K562 (cell line): ENCODE data around the gene NTRK2. TPM values are rescaled to one million over a fixed set of nuclear protein-coding genes. Genes with fewer than 3 reads are reported as not detected.

Source experiments
- ATAC-seq: fragments of 200-7000 bp; cut with Tn5 transposase; 3 replicates; pipeline ENCODE4 v1.9.1; 2020; ENCODE audit warnings: moderate library complexity
- BruUV-seq: library from RNA; stranded (reverse); fragments of 400-500 nt; replicated peaks from 2 replicates; lab custom pipeline; 2021; lab: Mats Ljungman, UMichigan
- CTCF ChIA-PET: fragments of 300-600 bp; formaldehyde crosslinking; extraction: SDS; loops from one replicate; lab custom pipeline; 2021; ENCODE audit warnings: low intra/inter-chr PET ratio; lab: Yijun Ruan, JAX
- POLR2A ChIA-PET: fragments of 300-600, 350-650 bp; sonication (Branson Sonifier 250); formaldehyde crosslinking; extraction: SDS; loops from one replicate; lab custom pipeline; 2021; ENCODE audit warnings: antibody characterized with exemption, inconsistent platforms; lab: Yijun Ruan, JAX
- DNase-seq, 4 experiments: peaks; one replicate each; pipeline versions ENCODE4 v3.0.0 to v3.0.0-alpha.2; 2011 to 2018; ENCODE audit warnings: low spot score in 3 of 4, mixed read lengths in 3 of 4; ENCODE audit errors: extremely low read depth in 1 of 4
- FAIRE-seq: peaks from 2 replicates; lab custom pipeline; 2011; peaks lifted over from hg19 to GRCh38; lab: Jason Lieb, UNC
- H2AFZ ChIP-seq: 2 replicates; pipeline ENCODE4 v1.6.0; 2011; ENCODE audit warnings: low read depth, low read length, control low read depth, inconsistent platforms
- H3K27ac ChIP-seq: fragments of 200-600 bp; 3 replicates; pipeline ENCODE4 v1.8.0; 2011; ENCODE audit warnings: low read depth, mild to moderate bottlenecking, control low read depth, inconsistent platforms, low read length, moderate library complexity, mixed read lengths; ENCODE audit errors: extremely low read depth
- H3K27me3 ChIP-seq, 2 experiments: fragments of 300-600 bp in 1 of 2; 2 replicates in 1 of 2; 3 replicates in 1 of 2; pipeline versions ENCODE4 v1.6.0 to v1.8.0; 2011; ENCODE audit warnings: inconsistent platforms in 2 of 2, low read length in 2 of 2, mild to moderate bottlenecking in 1 of 2, mixed read lengths in 1 of 2, moderate library complexity in 1 of 2; ENCODE audit not compliant: control insufficient read depth in 2 of 2, insufficient read depth in 2 of 2
- H3K36me3 ChIP-seq: fragments of 300-600 bp; 3 replicates; pipeline ENCODE4 v1.8.0; 2011; ENCODE audit warnings: mild to moderate bottlenecking, low read length, inconsistent platforms; ENCODE audit not compliant: control insufficient read depth, insufficient read depth
- H3K4me1 ChIP-seq, 2 experiments: fragments of 200-600 bp in 1 of 2; replicated peaks in 1 of 2; 2 replicates in 1 of 2; 3 replicates in 1 of 2; pipeline versions ENCODE4 v1.5.1 to v1.8.0; 2011; ENCODE audit warnings: inconsistent platforms in 2 of 2, low read length in 2 of 2, mild to moderate bottlenecking in 1 of 2, mixed read lengths in 1 of 2, moderate library complexity in 1 of 2; ENCODE audit not compliant: control insufficient read depth in 2 of 2, insufficient read depth in 2 of 2
- H3K4me2 ChIP-seq: 2 replicates; pipeline ENCODE4 v1.6.1; 2011; ENCODE audit warnings: low read length, control low read depth, inconsistent platforms, mixed read lengths; ENCODE audit not compliant: insufficient read depth
- H3K4me3 ChIP-seq: fragments of 200-600 bp; sonication (generic), shearing (Covaris generic); 2 replicates; pipeline ENCODE4 v1.5.1; 2016; ENCODE audit warnings: control low read depth, inconsistent platforms
- H3K79me2 ChIP-seq: fragments of 200-600 bp; 3 replicates; pipeline ENCODE4 v1.8.0; 2011; ENCODE audit warnings: low read length, inconsistent platforms; ENCODE audit not compliant: control insufficient read depth, insufficient read depth
- H3K9ac ChIP-seq, 2 experiments: 2 replicates each; pipeline versions ENCODE4 v1.6.0 to v1.6.1; 2011; ENCODE audit warnings: low read depth in 2 of 2, low read length in 2 of 2, control low read depth in 1 of 2, inconsistent platforms in 1 of 2, mild to moderate bottlenecking in 1 of 2, mixed read lengths in 1 of 2; ENCODE audit not compliant: insufficient read depth in 1 of 2
- H3K9me1 ChIP-seq: one replicate; pipeline ENCODE4 v1.6.0; 2011; ENCODE audit warnings: inconsistent platforms, mild to moderate bottlenecking, low read length, moderate library complexity; ENCODE audit not compliant: control insufficient read depth, insufficient read depth
- H3K9me3 ChIP-seq: replicated peaks from 2 replicates; pipeline ENCODE4 v1.5.1; 2011; ENCODE audit warnings: low read depth, low read length, inconsistent platforms; ENCODE audit not compliant: control insufficient read depth, insufficient read depth
- H4K20me1 ChIP-seq: replicated peaks from 2 replicates; pipeline ENCODE4 v1.6.1; 2011; ENCODE audit warnings: low read length, inconsistent platforms, mixed read lengths; ENCODE audit not compliant: control insufficient read depth, insufficient read depth
- ATF4 ChIP-seq: fragments of 450-650 bp; formaldehyde crosslinking; IDR thresholded peaks from 2 replicates; pipeline ENCODE4 v1.4.0; 2022; ENCODE audit warnings: mild to moderate bottlenecking, moderate library complexity
- CC2D1A ChIP-seq: fragments of 450-650 bp; IDR thresholded peaks from 2 replicates; pipeline ENCODE4 v1.6.1; 2017; ENCODE audit warnings: mild to moderate bottlenecking
- CUX1 ChIP-seq: fragments of 200-800 bp; sonication (Bioruptor generic); IDR thresholded peaks from 2 replicates; pipeline ENCODE4 v1.6.1; 2016; ENCODE audit warnings: missing genetic modification characterization, missing compliant biosample characterization
- ELF1 ChIP-seq: fragments of 200-800 bp; sonication (Bioruptor generic); IDR thresholded peaks from 2 replicates; pipeline ENCODE4 v1.6.1; 2016; ENCODE audit warnings: missing genetic modification characterization, missing compliant biosample characterization
- HINFP ChIP-seq: fragments of 450-650 bp; conservative IDR thresholded peaks from 2 replicates; pipeline ENCODE4 v1.6.1; 2016; ENCODE audit warnings: missing genetic modification characterization, low read depth, mild to moderate bottlenecking, control low read depth, missing compliant biosample characterization
- HNRNPL ChIP-seq: fragments of 200-400 bp; formaldehyde crosslinking; IDR thresholded peaks from 2 replicates; pipeline ENCODE4 v1.6.1; 2017; ENCODE audit warnings: low read depth, mild to moderate bottlenecking, low read length
- JUNB ChIP-seq: fragments of 450-650 bp; formaldehyde crosslinking; conservative IDR thresholded peaks from 2 replicates; pipeline ENCODE4 v1.4.0; 2020; ENCODE audit warnings: mild to moderate bottlenecking
- RBM22 ChIP-seq: fragments of 200-400 bp; formaldehyde crosslinking; IDR thresholded peaks from 2 replicates; pipeline ENCODE4 v1.6.1; 2018; ENCODE audit warnings: low read length, low read depth; ENCODE audit not compliant: poor library complexity, severe bottlenecking
- SAFB ChIP-seq: fragments of 200-400 bp; formaldehyde crosslinking; IDR thresholded peaks from 2 replicates; pipeline ENCODE4 v1.6.1; 2017; ENCODE audit warnings: low read depth, low read length, borderline replicate concordance
- SIN3A ChIP-seq, 2 experiments: fragments of 150-350 bp in 1 of 2; IDR thresholded peaks; 2 replicates each; pipeline ENCODE4 v1.6.1; 2011 to 2016; ENCODE audit warnings: borderline replicate concordance in 2 of 2, low read depth in 2 of 2, low read length in 2 of 2, mild to moderate bottlenecking in 2 of 2, moderate library complexity in 2 of 2; ENCODE audit not compliant: control insufficient read depth in 1 of 2
- SMAD4 ChIP-seq: fragments of 250-450 bp; sonication (Bioruptor Pico); conservative IDR thresholded peaks from 2 replicates; pipeline ENCODE4 v1.8.0; 2021; ENCODE audit warnings: inconsistent platforms, mild to moderate bottlenecking, moderate library complexity
- SNIP1 ChIP-seq: fragments of 450-650 bp; IDR thresholded peaks from 2 replicates; pipeline ENCODE4 v1.7.1; 2017; ENCODE audit warnings: low read depth, mild to moderate bottlenecking
- USF1 ChIP-seq: sonication (generic); formaldehyde crosslinking; IDR thresholded peaks from 2 replicates; pipeline ENCODE4 v1.9.0; 2022; ENCODE audit warnings: mild to moderate bottlenecking, missing genetic modification reagents
- WGBS: fragments of 100-300 bp; shearing (Covaris generic); methylation state at CpG from one replicate; pipeline ENCODE4 v1.1.6; 2016; ENCODE audit warnings: low coverage, mixed read lengths; ENCODE audit not compliant: insufficient coverage; ENCODE audit errors: missing lambda C conversion rate; 5-methylcytosine and 5-hydroxymethylcytosine counted together
- in situ Hi-C: fragments of 300-500 bp; cut with MboI; formaldehyde crosslinking; loops from 4 replicates; pipeline ENCODE4 v1.15.0; 2018; ENCODE audit warnings: inconsistent platforms, mixed read lengths
- intact Hi-C: fragments of 100-400 bp; cut with micrococcal nuclease; formaldehyde crosslinking; loops from 2 replicates; pipeline ENCODE4 v1.14.2; 2022
- polyA plus RNA-seq, 8 experiments: library from polyadenylated mRNA; depleted of rRNA in 4 of 8; stranded (reverse) in 5 of 8; unstranded in 3 of 8; fragments of >200 nt; fragmentation: Nextera tagmentation in 2 of 8; fragmentation: Illumina TruSeq in 1 of 8; extraction: Ambion mirVana in 2 of 8; extraction: Trizol in 1 of 8; gene quantifications; 2 replicates each; pipeline versions ENCODE4 v1.2.1 to v1.2.3, GENCODE V29; 2011 to 2014; ENCODE audit warnings: inconsistent platforms in 1 of 8, missing spikeins in 1 of 8
- total RNA-seq, 7 experiments: library from RNA; depleted of rRNA in 6 of 7; stranded (reverse); fragments of >200 nt in 6 of 7; fragmentation: Illumina TruSeq in 2 of 7; extraction: Trizol in 2 of 7; gene quantifications; 2 replicates each; pipeline versions ENCODE4 v1.2.1 to v1.2.3, GENCODE V29; 2011 to 2021; ENCODE audit warnings: low replicate concordance in 1 of 7

The NTRK2 gene
- total and polyA plus RNA-seq, 9 of the 15 experiments (the other 6 are each of a cell fraction or from before 2014, with no cell fraction given) = not detected

- Histone ChIP-seq H3K4me3 (no peak overlapping the region), H3K4me1 (no peaks in the 10 kb centered on the region), H3K9me1 (no peaks in the 10 kb centered on the region), H3K9me3 (no peaks in the 10 kb centered on the region), H3K9ac (no peak overlapping the region), H3K27me3 (no peaks in the 10 kb centered on the region), H4K20me1 (no peaks in the 10 kb centered on the region), H3K36me3 (no peaks in the 10 kb centered on the region), H3K4me2 (no peak overlapping the region), H3K79me2 (no peaks in the 10 kb centered on the region), H3K27ac (no peak overlapping the region), H2AFZ (no peak overlapping the region)
- FAIRE-seq = no peak
- intact Hi-C loops (no loop called here), in situ Hi-C loops (no loop called here)
- ChIA-PET CTCF (no interaction called here), POLR2A (no interaction called here)
- ATAC-seq = no peak
- no peak for DNase-seq
- 0% methylated on average over 4 of the region's 4 CpGs for WGBS
- BruUV-seq = no TSS peak
- TF ChIP-seq RBM22 (no peak), SNIP1 (no peak), SMAD4 (CRISPR knock-in tag) (no peak), SAFB (no peak), HNRNPL (no peak), CC2D1A (no peak), CUX1 (no peak), JUNB (CRISPR knock-in tag) (no peak), USF1 (no peak), SIN3A (IDR thresholded peaks at IDR 0.05; ENCODE audit: borderline replicate concordance in 2 of 2, control insufficient read depth in 1 of 2, low read depth in 2 of 2, low read length in 2 of 2) (no peak), ATF4 (no peak), ELF1 (tag) (no peak), HINFP (tag) (no peak)
These were observed 376.9 kb downstream of the NTRK2 start for GRCh38 chr9:85046475-85046874.
